ENCODE data around the gene FOXB2. TPM values are rescaled to one million over a fixed set of nuclear protein-coding genes. Genes with fewer than 3 reads are reported as not detected.
"Not testable (repeated sequence)": the region's sequence is repeated elsewhere in the genome, so short reads cannot be mapped to it uniquely, and the experiment has no call there.

FOXB2 gene
- total RNA-seq, result not detected

DNA sequence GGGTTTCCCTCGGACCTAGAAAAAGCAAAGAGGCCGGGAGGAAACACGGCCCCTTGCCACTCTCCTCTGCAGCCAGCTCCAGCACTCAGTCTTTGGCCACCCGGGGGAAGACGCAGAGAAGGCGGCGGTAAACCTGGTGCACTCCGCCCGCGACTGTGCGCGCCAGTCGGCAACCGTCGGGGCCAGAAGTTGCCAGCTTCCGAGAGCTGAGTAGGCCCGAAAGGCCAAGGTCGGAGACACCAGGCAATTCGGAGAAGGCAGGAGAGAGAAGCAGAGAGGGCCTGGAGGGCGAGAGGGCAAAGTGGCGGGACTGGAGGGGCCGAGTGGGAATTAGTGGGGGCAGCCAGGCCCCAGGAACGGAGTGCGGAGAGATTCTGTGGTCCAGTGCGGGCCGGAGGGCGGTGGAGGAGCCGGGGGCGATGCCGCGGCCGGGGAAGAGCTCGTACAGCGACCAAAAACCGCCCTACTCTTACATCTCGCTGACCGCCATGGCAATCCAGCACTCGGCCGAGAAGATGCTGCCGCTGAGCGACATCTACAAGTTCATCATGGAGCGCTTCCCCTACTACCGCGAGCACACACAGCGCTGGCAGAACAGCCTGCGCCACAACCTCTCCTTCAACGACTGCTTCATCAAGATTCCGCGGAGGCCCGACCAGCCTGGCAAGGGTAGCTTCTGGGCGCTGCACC is at the start of gene FOXB2:
FOXB2 (plus strand) TSS at position 420 of the 690 bp plus-strand sequence; CDS start at position 420, 0 bp downstream.
- no peak within 1 kb of the TSS for H3K4me3 ChIP-seq (ENCODE audit: low read depth, poor library complexity, severe bottlenecking)
- intact Hi-C loops (cut with DNase I; ENCODE audit: low total_unique reads), result no loop called here
- DNase-seq (ENCODE audit: low spot score in 2 of 2), result no peak
- WGBS, 2 donors, result 11% methylated on average over 41 to 47 of the region's 51 CpGs
- TF ChIP-seq POLR2A (IDR thresholded peaks at IDR 0.05), result no peak
- TF ChIP-seq, protein P1, sequence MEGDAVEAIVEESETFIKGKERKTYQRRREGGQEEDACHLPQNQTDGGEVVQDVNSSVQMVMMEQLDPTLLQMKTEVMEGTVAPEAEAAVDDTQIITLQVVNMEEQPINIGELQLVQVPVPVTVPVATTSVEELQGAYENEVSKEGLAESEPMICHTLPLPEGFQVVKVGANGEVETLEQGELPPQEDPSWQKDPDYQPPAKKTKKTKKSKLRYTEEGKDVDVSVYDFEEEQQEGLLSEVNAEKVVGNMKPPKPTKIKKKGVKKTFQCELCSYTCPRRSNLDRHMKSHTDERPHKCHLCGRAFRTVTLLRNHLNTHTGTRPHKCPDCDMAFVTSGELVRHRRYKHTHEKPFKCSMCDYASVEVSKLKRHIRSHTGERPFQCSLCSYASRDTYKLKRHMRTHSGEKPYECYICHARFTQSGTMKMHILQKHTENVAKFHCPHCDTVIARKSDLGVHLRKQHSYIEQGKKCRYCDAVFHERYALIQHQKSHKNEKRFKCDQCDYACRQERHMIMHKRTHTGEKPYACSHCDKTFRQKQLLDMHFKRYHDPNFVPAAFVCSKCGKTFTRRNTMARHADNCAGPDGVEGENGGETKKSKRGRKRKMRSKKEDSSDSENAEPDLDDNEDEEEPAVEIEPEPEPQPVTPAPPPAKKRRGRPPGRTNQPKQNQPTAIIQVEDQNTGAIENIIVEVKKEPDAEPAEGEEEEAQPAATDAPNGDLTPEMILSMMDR (IDR thresholded peaks at IDR 0.05), result no peak

DNA sequence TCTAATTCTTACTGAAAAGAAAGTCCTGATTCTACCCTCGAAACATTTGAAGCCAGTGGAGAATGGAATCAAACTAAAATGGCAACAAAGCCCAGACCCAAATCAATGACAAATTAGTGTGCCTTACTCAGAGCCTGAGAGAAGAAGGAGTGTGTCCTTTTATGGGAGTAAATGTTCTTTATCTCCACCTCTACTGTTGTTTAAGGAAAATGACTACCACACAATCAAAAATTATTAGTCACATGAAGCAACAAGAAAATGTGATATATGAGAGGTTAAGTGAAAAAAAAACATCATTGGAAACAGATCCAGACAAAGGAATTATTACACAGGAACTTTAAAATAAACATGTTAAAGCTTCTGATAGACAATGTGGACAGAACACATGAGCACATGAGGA is 49.7 kb upstream of the FOXB2 start:
- intact Hi-C loops (cut with DNase I; ENCODE audit: low total_unique reads), result no loop called here
- no peak for DNase-seq (ENCODE audit: low spot score in 2 of 2)
- WGBS, 2 donors, result 68 to 71% methylated on average over 1 of the region's 1 CpG
- no peak overlapping the region for H3K4me3 ChIP-seq (ENCODE audit: low read depth, poor library complexity, severe bottlenecking)
- no peak for TF ChIP-seq POLR2A (IDR thresholded peaks at IDR 0.05)
- TF ChIP-seq, protein P1 (IDR thresholded peaks at IDR 0.05), result no peak

DNA sequence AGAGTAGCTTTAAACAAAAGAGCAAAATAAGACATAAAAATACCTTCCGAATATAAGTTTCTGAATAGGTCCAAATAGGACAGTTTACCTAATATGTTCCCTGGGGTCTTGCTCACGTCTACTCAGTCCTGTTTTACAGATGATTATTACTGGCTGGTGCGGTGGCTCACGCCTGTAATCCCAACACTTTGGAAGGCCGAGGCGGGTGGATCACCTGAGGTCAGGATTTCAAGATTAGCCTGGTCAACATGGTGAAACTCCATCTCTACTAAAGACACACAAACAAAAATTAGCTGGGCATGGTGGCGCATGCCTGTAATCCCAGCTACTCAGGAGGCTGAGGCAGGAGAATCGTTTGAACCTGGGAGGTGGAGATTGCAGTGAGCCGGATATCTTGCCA is 40.6 kb upstream of the FOXB2 start:
- intact Hi-C loops (cut with DNase I; ENCODE audit: low total_unique reads); H3K4me3 ChIP-seq (ENCODE audit: low read depth, poor library complexity, severe bottlenecking); DNase-seq (ENCODE audit: low spot score in 2 of 2): not testable (repeated sequence)
- 89 to 92% methylated on average over 9 of the region's 9 CpGs for WGBS, 2 donors

DNA sequence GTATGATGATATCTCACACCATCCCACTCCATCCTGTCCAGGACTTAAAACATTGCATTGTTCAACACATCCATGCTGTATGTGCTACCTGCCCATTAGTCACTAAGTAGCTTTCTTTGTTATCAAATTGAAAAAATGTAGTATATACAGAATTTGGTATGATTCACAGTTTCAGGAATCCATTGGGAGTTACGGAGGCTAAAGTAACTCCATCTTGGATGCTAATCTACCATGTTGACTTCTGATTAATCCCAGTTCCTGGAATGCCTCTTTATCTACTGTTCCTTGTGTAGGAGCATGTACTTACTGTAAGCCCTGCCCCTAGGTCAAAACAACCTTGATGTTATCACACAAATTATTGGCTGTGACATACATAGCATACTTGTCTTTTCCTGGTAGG is 38.9 kb upstream of the FOXB2 start:
- H3K4me3 ChIP-seq (ENCODE audit: low read depth, poor library complexity, severe bottlenecking), result no peak overlapping the region
- intact Hi-C loops (cut with DNase I; ENCODE audit: low total_unique reads), result no loop called here
- no peak for DNase-seq (ENCODE audit: low spot score in 2 of 2)
- TF ChIP-seq POLR2A (IDR thresholded peaks at IDR 0.05), result no peak
- TF ChIP-seq, protein P1 (IDR thresholded peaks at IDR 0.05), result no peak
- 55 to 68% methylated on average over 1 of the region's 1 CpG for WGBS, 2 donors

DNA sequence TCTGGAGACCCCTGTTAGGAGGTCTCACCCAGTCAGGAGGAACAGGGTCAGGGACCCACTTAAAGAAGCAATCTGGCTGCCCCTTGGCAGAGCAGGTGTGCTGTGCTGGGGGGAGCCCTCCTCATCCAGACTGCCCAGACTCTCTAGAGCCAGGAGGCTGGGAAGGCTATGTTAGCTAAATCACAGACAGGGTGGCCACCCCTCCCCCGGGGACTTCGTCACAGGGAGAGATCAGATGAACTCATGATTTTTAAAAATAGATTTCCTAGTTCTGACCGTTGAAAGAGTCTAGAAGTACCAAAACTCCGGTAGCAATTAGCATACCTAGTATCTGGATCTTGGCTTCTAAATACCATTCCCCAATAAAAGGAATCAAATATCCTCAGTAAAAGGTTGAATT is 35.0 kb upstream of the FOXB2 start:
- TF ChIP-seq, protein P1 (IDR thresholded peaks at IDR 0.05), result no peak
- no peak for TF ChIP-seq POLR2A (IDR thresholded peaks at IDR 0.05)
- WGBS, 2 donors, result 75 to 87% methylated on average over 4 of the region's 4 CpGs
- intact Hi-C loops (cut with DNase I; ENCODE audit: low total_unique reads), result no loop called here
- DNase-seq (ENCODE audit: low spot score in 2 of 2), result no peak
- no peak overlapping the region for H3K4me3 ChIP-seq (ENCODE audit: low read depth, poor library complexity, severe bottlenecking)

DNA sequence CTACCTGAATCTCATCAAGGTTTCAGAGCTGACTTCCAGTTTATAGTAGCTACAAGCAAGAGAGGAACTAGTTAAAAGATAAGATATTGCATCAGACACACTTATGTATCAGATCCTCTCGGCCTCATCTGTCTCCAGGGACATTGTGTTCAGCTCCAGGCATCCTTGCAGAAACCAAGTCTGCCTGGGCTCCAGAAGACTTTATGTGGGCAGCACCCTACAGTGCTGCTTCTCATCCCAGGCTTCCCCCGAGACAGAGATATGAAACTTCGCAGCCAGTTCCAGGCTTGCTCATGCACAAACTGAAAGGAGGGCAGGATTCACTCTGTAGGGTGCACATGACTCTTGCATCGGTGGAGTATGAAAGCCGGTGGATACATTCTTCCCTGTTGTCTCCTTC is 33.9 kb upstream of the FOXB2 start:
- no peak for TF ChIP-seq POLR2A (IDR thresholded peaks at IDR 0.05)
- TF ChIP-seq, protein P1 (IDR thresholded peaks at IDR 0.05), result no peak
- intact Hi-C loops (cut with DNase I; ENCODE audit: low total_unique reads), result no loop called here
- H3K4me3 ChIP-seq (ENCODE audit: low read depth, poor library complexity, severe bottlenecking), result no peak overlapping the region
- DNase-seq (ENCODE audit: low spot score in 2 of 2), result no peak
- WGBS, 2 donors, result 81 to 82% methylated on average over 5 of the region's 5 CpGs
